GM18867 (cell line): ENCODE results near the gene HDLBP.
"Not testable (repeated sequence)": the region's sequence is repeated elsewhere in the genome, so short reads cannot be mapped to it uniquely, and the experiment has no call there.

Experiments
- ATAC-seq: cut with Tn5 transposase; IDR thresholded peaks from one replicate; pipeline ENCODE4 v1.9.1; 2021; ENCODE audit warnings: mild to moderate bottlenecking, moderate library complexity; ENCODE audit not compliant: unreplicated experiment

HDLBP gene

DNA sequence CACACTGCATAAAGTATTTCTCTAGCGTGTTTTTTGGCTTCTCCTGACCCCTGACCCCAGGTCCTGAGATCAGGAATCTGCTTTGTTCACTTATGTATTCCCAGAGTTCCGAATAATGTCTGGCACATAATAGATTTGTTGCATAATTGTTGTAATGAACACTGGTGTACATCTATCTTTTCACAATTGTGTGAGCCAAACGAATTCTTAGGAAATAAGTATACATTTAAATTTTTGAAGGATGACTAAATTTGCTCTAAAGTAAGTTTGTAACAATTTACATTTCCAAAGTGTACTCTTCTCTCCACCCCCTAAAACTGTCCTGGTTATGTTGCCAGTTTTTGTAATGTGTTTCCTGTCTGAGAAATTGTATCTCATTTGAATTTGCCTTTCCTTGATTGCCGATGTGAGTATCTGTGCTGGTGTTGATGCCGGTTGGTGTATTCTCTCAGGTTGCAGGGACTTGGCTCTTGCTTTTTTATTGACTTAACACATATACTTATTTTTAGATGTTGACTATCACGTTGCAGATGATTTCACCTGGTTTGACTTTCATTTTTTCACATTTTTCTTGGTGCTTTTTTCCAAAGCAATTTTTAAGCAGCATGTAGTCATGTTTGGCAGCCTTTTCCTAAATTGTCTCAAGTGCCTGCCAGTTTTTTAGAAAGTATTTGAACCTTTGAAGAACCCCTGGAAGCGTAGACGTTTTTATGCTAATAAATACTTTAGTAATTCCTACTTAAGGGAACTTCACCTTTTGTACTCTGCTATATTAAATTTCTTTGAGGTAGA, 24.6 kb upstream of the HDLBP start:
- no peak for ATAC-seq

DNA sequence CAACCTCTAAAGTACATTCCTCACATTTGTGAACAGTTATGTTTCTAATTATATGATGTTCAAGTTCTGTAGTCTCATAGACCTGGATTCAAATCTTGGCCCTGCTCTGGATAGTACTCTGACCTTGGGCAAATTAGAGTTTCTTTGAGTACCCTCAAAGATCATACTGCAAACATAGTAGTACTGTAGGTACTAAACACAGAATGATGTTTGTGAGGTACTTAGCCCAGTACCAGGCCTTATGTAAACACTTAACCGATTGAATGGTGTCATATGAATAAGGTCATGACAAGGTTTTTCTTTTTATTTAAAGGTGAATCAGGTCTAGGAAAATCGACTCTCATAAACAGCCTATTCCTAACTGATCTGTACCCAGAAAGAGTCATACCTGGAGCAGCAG, 19.3 kb upstream of the HDLBP start:
- ATAC-seq = no peak

DNA sequence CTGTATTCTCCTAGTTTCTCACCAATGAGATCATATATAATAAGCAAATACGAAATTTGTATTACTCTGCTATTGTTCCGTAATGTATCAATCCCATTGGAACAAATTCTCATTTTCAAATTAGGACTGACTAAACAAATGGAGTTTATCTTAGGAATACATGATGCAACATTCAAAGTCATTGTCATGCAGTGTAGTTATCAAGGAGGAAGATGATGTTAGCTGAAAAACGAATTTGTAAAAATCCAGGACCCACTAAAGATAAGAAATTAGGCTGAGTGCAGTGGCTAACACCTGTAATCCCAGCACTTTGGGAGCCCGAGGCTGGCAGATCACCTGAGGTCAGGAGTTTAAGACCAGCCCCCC, 15.1 kb upstream of the HDLBP start:
- no peak for ATAC-seq

DNA sequence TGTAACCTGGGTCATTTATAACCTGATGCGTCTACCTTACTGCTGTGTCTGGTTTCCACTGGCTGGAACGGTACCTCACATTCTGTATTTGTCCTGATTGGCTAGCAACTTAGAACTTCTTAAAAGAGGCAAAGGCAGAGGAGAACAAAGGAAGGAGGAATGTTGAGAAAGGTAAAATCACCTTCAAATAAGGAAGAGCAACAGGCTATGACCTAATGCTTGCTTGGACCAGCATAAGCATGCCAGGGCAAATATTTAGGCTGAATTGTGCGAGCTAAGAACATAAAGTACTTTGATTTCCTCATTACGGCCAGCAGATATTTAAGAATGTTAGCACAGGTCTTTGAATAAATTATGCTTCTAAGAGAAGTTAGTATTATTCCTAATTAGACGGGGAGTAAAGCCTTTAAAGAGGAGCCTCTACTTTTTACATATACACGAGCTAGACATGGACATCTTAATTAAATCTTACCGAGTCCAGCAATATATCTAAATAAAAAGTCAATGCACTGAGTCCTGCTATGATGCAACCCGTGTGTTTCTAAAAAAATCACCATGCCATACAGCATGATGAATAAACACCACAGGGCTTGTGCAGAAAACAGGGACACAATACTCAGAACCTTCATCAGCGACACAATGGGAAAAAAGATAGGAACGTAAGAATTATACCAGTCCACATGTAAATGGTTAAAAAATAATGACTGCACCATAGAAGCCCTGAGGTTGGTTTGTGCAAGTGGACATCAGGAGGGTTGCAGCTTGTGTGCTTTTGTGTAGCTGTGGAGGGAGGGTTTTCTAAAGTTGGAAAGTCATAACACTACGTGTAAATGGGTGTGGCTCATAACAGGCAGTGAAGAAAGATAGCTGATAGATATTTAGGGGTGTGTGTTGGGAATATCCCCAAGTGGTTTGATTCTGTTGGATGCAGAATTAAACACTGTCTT, 14.5 kb upstream of the HDLBP start:
- no peak for ATAC-seq

DNA sequence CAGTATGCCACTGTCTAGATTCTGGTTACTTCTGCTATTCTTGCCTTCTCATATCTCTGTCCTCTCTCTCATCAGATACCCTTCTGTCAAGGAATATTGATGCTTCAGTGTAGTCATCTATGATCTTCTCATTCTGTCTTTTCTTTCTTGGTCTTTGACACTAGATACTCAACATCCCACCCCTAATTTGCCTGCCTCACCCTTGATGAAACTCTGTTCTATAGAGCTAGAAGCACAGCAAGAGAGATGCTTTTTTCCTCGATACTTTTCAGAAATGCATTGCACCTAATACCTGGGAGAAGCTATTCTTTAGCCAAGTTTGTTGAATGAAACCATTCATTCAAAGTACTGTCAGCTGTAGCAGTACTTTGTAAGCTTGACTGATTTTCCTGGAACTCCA, 9.8 kb upstream of the HDLBP start:
- no peak for ATAC-seq

DNA sequence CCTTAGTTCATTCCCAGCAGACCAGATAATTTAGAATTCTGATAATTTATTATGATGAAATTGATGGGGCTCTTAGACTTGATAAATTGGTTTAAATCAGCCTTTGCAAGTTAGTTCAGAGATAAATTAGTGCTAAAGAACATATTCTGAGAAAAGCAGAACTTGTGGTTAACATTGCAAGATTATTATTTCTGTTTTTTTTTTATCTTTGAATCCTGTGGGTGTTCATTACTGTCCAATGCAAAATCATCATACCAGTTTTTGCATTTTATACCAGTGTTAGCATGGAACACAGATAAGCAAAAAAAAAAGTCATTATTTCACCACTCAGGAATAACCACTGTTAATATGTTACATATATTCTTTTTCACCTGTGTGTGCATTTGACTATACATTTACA, 9.3 kb upstream of the HDLBP start:
- ATAC-seq = no peak

DNA sequence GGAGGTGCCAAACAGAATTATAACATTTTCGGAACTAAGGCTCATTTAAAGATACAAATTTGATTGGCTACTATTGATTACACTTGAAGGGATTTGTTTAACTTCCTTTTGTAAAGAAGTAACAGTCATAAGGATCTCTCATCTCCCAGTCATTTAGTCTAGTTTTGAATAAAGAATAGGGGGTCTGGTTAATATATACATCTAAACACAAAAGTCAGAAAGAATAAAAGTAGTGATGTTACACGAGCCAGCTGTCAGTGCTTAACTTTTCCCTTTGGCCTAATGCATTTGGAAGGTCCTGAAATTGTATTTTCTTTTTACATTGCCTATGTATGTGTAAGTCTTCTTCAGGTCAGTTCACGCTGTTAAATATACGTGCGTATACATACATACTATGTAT, 8.3 kb upstream of the HDLBP start:
- ATAC-seq = no peak

DNA sequence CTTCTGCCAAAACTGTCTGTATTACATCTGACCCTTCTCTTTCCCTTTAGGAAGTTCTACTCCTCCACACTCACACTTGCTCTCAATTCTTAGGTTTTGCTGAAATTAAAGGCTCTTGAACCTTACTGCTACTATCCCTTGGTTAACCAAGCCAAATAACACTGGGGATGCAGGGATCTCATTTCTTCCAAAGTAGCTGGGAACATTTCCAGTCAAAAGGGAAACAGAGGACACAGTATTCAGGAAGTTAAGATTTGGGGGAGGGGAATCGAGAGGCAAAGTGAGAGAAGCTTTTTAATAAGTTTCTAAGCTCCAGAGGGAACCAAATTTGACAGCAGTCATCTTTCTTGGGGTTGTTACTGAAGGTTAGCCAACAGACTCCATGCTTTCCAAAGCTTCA, 6.4 kb upstream of the HDLBP start:
- ATAC-seq = no peak

DNA sequence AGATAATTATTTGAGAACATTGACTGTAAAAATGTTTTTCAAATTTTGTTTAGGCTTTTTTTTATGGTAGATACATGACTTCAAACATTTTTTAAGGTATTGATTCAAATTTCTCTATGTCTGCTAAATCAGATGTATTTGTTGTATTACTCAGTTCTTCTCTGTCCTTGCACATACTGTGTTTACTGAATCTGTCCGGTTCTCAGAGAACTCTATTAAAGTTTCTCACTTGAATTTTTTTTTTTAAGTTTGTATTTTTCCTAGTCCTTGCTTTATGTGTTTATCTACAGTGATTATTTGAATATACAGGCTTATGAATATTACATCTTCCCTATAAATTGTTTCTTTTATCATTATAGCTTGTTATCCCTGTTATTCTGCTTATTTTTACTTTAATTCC, 5.6 kb upstream of the HDLBP start:
- ATAC-seq = no peak

DNA sequence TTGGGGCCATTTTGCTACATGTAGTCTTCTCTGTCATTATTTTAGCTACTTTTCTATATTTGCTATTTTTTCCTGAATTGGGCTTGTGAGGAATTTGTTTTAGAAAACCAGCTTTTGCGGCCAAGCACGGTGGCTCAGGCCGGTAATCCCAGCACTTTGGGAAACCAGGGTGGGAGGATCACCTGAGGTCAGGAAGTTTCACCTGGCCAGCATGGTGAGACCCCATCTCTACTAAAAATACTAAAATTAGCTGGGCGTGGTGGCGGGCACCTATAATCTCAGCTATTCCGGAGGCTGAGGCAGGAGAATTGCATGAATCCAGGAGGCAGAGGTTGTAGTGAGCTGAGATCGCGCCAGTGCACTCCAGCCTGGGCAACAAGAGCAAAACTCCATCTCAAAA, 4.9 kb upstream of the HDLBP start:
- ATAC-seq = no peak

DNA sequence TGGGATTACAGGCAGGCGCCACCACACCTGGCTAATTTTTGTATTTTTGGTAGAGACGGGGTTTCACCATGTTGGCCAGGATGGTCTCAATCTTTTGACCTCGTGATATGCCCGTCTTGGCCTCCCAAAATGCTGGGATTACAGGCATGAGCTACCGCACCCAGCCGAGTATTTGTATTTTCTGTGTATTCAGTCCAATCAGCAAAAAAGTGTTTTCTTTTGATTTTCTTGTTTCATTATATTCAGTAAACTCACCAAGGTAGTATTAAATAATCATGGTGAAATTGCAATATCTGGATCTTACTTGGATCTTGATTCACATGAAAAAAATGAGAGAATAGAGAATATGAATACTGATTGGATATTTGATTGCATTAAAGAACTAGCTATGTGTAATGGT, 3.4 kb upstream of the HDLBP start:
- not testable (repeated sequence) for ATAC-seq

DNA sequence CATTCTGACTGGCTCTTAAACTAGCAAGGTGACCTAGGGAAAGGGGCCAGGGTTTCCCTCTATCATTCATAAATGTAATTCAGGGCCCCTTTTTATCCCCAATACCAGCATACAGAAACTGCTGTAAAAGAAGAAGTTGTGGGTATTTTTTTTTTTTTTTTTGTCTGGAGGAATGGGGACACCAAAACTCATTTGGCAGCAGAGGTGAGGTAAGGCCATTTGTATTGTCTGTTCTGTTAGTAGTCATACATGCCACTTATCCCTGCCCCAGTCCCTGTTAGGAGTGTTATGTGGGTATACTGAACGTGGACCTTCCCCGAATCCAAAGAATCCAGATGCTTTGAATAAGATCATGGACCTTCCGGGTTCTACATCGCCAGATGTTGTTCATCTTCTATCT, 1.9 kb upstream of the HDLBP start:
- ATAC-seq = no peak

DNA sequence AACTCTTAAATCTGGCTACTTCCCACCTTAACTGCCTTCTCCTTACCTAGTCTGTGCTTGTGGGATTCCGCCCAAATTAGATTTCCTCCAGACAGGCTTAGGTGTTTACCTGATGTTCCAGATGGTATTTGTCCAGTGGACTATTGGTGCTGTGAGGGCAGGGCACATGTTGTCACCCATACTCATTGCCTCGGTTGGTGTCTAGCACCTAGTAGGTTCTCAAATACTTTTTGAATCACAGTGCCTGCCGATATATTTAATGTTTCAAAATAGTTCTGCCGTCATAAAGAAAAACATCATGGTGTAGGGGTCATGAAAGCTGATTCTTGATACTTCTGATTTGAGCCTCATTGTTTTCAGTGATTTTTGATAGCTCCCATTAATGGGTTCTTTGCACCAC, 1.4 kb upstream of the HDLBP start:
- ATAC-seq = no peak

DNA sequence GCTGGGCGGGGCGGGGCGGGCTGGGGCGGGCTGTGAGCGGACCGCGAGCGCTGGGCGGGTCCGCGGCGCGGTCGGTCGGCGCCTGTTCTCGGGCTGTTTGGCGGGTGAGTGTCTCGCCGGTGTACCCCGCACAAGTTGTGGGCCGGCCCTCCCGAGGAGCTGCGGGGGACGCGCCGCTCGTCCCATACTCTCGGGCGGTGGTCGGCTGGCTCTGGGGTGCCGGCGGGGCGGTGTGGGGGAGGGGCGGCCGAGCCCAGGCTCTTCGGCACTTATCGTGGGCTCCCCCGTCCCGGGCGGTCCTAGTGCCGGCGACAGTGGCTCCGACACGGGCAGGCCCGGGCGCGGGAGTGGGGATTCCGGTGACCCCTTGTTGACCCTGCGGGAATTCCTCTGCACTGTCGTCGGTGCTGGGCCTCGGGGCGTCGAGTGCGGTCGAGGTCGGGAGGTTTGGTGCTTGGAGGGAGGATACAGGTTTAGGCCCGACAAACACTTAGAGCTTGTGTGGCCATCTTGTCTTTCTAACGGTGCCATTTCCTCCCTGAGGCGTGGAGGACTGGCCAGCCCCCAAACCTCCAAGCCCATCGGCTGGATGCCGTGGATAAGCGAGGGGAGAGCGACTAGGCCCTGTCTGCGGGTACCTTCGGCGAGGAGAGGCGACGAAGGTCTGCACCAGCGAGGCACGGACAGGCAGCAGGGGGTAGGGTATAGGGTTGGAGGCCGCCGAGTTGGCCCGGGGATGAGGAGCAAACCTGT, 583 bp upstream of the HDLBP start, which contains the start of gene SEPTIN2:
Gene SEPTIN2, plus strand, starts transcription at position 47 of the 753 bp plus-strand sequence. CDS start 8,308 bp downstream, outside the sequence.
- peak; percentile 40 for ATAC-seq

DNA sequence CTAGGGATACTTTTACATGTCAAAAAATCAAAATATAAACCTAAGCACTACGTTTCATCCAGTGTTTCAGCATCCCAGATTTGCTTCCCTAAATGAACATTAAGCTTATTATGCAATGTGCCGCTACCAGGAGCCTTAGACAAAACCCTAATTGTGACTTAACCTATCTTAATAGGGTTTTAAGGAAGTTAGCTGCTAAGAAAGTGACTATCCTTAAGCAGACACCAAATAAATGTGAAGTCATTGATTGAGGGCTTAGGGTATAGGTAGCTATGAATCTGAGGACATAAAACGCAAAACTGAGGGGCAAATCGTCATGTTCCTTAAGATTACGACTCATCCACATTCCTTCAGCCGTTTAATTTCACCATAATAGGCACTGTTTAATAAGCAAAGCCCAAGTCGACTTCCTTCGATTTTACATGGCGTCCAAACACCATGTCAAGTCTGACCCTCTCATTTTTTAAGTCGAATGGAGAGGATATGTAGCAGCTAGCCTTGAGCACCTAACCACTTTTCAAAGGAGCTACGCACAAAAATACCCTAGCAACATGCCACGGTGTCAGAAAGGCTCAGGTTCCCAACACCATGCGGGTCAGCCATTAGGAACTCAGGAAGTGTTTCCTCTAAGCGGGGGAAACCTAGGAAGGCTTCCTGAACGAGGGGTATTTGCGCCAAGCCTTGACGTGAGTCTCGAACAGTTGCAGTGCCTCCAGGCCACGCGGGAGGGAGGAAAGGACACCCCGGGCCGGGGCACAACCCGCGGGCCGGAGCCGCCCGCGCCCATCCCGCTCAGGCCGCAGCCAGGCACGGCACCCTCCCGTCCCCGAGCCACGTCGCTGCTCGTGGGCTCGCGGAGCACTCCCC, 1.0 kb downstream of the HDLBP start:
- no peak for ATAC-seq

DNA sequence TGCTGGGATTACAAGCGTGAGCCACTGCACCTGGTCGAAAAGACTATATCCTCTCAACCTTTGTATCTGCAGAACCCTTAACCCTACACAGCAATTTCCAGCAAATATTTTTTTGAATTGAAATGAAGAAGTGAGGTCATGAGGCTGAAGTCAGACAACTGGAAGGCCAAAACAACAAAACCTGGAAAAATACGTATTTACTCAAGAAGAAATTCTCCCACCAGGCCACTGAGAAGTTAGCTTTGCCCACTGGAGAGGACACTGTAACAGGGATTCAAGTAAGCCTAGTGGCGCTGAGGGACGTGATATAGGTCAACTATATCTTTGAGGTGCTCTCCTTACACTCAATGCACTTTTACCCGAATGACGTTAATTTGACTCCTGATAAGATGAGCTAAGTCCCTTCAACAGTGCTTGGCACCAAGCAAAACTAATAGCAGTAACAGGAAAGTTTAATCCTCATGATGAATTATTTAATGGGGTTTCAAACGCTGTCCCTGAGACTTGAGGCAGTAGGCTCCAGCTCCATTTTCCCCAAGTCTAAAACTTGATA, 1.9 kb downstream of the HDLBP start:
- no peak for ATAC-seq

DNA sequence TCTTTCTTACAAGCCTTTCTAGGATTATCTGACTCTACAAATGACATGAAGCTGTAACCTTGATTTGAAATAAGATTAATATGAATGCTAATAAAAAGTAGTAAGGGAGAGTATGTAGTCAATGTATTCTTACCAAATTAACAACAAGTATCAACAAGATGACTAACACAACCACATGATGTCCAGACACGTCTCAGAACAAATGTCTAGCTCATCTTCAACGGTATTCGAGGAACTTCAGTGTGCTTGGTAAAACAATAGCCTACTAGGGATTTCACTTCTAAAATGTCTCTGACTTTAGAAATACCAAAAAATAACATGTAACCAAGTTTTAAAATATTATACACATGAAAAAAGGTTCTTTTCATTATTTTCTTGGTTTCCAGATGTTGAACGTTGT, 3.4 kb downstream of the HDLBP start:
- no peak for ATAC-seq

DNA sequence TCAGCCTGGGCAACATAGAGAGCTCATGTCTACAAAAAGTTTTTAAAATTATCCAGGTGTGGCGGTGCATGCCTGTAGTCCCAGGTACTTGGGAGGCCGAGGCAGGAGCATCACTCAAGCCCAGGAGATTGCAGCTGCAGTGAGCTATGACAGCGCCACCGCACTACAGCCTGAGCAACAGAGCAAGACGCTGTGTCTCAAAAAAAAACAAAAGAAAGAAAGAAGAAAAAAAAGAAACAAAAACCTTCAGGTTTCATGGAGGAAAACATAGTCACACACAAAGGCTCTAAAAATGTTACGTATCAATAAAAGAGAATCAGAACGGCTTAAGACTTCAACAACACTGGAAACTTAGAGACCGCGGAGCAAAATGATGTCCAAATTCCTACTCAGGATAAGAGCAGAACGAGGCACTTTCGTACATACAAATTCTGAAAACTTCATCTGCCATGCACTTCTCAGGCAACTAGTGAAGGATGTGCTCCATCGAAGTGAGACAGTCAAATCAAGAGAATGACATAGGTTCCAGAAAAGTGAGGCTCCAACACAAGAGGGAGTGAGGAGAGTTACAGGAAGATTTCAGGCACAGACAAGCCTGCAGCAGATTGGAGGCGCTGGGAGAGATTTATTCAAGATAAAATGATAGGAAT, 4.4 kb downstream of the HDLBP start:
- ATAC-seq = no peak

DNA sequence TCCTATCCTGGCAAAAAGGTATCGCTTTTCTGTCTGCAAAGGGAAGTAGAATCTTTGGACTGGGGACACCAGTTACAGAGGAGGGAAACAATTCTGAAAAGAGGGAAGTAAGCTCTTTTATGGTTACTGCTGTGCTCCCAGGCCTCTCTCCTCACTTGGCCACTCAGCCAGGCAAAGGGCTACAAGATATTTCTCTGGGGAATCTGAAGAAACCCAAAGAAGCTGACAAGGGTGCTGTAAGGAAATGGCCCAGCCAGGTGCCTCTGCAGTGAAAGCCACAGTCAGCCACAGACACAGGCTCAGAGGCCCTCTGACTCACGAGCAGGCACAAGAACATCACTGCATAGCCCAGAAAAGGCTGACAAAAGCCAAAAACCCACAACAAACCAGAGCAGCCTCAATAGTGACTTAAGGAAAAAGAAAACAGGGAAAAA, 5.8 kb downstream of the HDLBP start:
- ATAC-seq = peak; percentile 43
